Occipital lobe (tissue), 2 donors: Measurements from ENCODE around the gene CHN2. TPM values are rescaled to one million over a fixed set of nuclear protein-coding genes. Genes with fewer than 3 reads are reported as not detected.

ENCODE experiments used
- DNase-seq: peaks from one replicate; lab custom pipeline; 2025; lab: John Stamatoyannopoulos, UW
- total RNA-seq: library from RNA; depleted of rRNA; stranded (reverse); fragments of >200 nt; gene quantifications from one replicate; pipeline ENCODE4 v1.2.3, GENCODE V29; 2014

CHN2 gene
- total RNA-seq, 1 donor from 2014 or later, result 76.3 TPM

DNA sequence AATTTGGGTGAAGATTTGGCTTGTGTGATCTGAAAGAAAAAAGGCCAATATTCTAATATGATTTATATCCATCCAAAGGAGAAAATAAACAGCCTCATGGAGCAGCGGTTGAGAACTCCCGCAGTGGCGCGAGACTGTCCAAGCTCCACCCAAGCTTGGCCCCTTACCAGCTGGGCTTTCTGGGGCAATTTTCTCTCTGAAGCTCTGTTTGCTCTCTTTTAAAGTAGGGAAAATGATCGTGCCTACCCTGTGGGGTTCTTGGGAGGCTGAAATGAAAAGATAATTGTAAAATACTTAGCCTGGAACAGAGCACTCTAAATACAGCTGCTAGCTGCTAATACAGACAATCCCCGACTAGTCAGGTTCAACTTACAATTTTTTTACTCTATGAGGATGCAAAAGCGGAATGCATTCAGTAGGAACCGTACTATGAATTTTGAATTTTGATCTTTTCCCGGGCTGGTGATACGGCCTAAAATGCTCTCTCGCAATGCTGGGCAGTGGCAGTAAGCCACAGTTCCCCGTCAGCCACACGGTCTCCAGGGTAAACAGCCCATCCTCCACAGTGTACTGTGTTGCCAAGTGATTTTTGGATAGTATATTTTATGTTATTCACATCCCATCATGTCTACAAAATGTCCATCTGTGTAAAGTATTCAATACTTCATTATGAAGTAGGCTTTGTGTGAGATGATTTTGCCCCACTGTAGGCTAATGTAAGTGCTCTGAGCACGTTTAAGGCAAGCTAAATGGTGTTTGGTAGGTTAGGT, 137.7 kb downstream of the CHN2 start:
- no peak for DNase-seq

- DNase-seq, result no peak
Measured at GRCh38 chr7:29332875-29333855, 138.6 kb downstream of the CHN2 start.

DNA sequence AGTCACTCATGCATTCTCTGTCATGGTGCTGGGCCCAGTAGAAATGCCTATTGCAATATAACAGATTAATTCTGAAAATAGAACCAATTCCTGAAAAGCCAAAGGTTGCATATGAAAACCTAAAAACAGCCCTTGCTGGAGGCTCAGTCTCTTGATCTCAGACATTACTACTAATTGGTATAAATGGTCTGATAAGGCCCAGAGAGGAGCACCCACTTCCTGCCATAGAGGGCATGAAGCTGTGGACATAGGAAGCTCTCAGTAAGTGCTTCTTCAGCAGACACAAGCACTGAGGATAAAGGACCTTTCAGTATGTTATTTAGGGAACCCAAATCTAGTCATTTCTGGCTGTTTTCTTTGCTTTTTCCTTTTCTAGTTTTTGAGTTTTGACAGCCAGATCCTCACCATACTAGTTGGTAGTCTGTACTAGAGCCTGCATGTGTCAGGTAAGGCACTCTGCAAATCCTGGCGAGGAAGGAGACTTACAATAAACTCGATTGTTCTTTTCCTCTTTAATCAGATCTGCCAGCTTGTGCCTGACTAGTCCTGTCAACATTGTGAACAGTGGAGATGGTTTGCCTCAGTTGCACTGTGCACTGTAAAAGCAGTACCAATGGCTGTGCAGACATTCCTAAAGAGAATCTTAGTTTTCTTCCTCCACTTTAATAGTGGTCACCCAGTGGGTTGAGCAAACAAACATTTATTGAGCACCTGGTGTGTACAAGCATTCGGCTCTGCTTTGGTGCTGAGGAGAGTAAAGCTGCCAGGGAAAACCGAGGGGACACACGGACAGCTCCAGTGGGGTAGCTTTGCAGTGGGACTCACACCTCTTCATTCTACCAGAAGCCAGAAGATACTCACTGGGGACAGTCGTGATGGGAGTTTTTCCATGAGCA, 140.9 kb downstream of the CHN2 start:
- DNase-seq, result no peak

DNA sequence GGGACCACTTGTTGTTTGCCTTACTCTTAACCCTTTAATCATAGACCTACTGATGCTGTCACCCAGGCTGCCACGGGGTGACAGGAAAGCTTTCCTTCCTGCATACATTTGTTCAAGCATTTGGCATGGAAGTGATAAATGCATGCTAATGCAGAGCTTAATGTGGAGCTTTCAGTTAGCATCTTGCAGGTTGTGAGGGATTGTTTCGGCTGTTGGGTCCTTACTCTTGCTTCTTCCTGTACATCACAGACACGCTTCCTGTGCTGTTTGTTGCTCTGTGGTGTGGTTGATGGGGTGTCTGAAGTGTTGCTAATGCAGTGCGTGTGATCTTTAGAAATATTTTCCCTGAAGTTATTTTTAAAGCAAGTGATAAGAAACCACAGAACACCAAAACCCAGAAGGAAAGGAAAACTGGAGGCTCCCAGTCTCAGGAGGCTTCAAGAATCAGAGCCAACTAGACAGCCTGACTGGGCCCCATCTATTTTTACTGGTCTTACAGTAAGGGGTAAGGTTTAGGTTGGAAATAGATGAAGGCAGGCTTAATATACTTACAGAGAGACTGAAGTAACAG, 143.1 kb downstream of the CHN2 start:
- DNase-seq, result no peak

DNA sequence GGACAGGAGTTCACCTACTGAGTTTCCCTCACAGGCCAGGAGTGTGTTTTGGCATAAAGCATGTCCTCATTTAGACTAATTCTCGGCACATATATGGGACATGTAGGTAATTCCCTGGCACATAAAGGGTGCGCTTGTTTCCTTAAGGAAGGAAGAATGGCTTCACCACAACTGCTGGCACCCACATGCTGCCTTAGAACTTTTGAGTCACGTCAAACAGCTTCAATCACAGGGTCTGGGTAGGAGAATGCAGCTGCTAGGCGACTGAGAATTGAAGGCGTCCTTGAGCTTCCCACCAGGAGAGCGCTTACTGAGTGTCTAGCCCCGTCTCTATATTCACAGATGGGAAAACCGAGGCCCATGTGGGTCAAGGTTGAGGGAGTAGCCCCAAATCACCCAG, 146.1 kb downstream of the CHN2 start:
- DNase-seq, result no peak

- no peak for DNase-seq
Measured at GRCh38 chr7:29341156-29341555, 146.6 kb downstream of the CHN2 start.

GRCh38 chr7:29342761-29343160, 148.2 kb downstream of the CHN2 start:
- DNase-seq, result no peak

DNA sequence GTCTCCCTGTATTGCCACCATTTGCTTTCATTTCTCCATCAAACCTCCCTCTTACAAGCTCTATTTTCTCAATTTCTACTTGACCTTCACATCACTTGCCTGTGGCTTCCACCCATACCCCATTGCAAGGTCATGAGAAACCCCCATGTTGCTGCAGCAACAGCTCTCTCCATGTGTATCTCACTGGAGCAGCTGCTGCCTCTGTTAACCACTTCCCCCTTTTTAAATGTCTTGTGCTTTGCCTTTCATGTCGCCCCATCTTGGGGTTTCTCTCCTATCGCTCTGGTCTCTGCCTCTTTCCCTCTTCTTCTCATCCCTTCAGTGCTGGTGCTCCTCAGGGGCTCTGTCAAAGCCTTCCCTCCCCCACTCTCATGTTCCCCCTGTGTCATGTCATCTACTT, 148.8 kb downstream of the CHN2 start:
- DNase-seq, result no peak

- no peak for DNase-seq
Measured at GRCh38 chr7:29344334-29344978, 149.9 kb downstream of the CHN2 start.

DNA sequence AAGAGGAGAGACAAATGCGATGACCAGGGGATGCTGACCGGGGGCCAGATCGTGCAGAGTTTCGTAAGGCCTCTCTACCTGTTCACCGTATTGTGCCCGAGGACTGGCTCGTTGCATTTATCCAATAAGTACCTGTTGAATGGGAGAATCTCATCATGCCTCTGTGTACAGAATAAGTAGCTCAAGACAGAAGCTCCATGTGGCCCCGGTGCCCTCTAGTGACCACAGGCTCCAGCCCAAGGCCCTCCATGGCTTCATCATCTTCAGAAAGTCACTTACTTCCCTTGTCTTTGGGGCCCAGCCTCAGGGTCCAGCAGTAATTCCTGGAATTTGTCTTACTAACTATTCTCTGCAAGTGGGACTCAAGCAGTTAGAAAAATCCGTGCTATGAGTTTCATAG, 151.0 kb downstream of the CHN2 start:
- no peak for DNase-seq

GRCh38 chr7:29346231-29346978, 151.8 kb downstream of the CHN2 start:
- DNase-seq, result no peak

DNA sequence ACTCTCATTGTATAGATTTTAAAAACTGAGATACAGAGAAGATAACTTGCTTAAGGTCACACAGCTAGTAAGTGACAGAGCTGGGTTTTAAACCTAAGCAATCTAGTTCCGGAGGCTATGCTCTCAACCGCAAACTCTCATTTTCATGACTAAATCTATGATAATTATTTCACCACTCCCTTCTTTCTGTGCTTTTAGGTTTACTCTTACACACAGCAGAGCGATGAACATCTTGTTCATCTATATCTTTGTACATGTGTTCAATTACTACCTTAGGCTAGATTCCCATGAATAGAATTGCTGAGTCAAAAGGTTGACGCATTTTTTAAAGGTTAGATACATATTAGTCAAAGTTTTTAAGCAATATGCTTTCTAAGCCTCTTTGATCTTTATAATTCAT, 154.8 kb downstream of the CHN2 start:
- DNase-seq, result no peak

DNA sequence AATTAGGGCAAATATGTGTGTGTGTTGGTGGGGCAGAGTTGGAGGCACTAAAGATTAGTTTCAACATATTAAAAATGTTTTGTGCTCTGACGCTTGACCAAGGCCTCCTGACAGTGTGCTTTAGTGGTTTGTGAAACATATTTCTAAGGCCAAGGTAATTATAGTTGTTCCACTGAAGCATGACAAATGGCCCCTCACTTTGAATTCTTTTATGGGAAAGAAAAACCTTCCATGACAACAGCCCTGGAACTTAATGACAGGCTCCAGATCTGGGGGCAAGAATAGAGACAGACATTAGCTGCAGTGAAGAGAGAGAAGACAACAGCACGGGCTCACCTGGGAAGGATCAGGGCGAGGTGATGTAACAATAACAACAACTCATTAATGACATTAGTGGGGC, 155.8 kb downstream of the CHN2 start:
- DNase-seq, result no peak

DNA sequence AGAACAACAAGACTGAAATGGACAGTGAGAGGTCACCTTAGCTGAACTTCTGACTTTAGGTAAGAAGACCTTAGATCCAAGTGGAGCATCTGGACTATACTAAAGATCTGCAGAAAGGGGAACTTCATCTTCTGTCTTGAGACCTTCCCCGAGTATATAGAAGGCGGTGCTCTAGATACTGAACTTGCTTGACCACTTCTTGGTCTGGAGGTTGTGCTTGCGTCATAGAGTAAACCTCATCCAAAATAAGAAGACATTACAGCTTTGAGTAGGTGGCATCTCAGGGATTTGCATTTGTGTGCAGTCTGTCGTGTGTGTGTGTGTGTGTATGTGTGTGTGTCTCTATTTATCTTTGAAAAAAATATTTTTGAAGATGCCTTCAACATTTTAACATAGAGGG, 157.5 kb downstream of the CHN2 start:
- no peak for DNase-seq

DNA sequence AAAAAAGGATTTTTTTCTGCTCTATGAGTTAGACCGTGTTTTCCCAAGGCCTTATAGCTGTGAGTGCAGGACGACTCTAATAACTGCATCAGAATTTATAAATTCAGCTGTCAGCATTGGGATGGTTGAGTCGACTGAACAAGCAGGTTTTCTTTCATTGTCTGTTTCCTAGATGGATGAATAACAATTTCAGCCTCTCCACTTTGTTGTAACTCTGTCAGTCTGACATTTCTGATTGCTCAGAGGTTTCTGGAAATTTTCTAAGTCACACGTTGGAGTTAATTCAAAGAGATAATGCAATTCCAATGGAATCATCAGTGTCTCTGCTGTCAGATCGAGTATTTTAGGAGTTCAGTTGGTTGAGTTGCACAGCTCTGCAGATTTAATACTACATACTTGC, 159.2 kb downstream of the CHN2 start:
- no peak for DNase-seq

- DNase-seq, result no peak
Measured at GRCh38 chr7:29354340-29354739, 159.8 kb downstream of the CHN2 start.

DNA sequence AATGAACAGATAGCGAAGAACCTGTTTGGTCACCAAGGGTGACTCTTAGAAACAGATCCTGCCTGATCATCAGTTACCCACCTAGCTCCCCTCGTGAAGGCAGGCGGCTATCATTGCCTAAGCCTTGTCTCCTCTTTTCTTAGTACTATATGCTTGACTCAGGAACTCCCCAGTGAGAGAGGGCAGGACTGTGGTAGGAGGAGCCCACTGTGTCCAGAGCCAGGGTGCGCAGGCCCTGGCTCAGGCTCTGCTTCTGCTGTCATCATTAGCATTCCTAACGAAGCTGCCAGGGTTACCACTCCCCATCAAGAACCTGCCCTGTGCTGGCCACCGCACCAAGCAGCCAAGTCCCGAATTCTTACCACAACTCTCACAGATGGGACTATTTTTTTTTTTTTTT, 160.8 kb downstream of the CHN2 start:
- DNase-seq, result no peak

- no peak for DNase-seq
Measured at GRCh38 chr7:29356631-29357030, 162.1 kb downstream of the CHN2 start.

DNA sequence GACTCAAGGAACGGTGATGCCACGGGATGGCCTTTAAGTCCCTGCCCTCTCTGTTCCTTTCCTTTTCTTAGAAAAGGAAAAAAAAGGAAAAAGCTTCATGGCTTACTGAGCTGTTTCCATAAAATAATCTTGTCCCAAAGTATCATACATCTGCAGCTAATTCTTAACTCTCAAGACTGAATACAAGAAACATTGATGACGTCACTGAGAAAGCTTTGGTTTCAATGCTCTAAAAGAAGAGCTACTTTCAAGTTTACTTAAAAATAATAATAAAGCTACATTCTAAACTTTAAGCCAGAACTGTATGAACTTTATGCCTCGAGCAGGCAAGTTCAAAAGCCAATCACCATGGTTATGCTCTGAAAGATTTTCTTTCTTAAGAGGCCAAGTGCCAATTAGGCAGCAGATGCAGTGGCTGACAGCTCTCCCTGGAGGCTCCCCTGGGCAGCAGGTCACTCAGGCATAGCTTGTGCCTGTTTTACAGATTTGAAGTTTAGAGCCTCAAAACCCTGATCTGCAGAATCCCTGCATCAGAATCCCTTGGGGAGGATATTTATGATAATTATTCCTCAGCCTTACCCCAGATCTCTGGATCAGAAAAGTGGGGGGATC, 165.0 kb downstream of the CHN2 start:
- no peak for DNase-seq
